Measurements from ENCODE around the gene DLX1. TPM values are rescaled to one million over a fixed set of nuclear protein-coding genes. Genes with fewer than 3 reads are reported as not detected.

The DLX1 gene
- total RNA-seq, 6 experiments from 2014 or later = 8.2 to 13.9 (median 9.2) TPM

Other genes starting within 250 kb of the DLX1 start
- gene SLC25A12, start 191.3 kb upstream of the DLX1 start, total RNA-seq (2021; fragmentation: NEBNext Ultra II Directional; extraction: Animal tissue kit (Norgen Biotek cat#: 25700)) = 10 to 100 TPM; 16.8 to 20.9 (median 19.4) TPM
- 10 to 100 TPM; 40.3 to 65.1 (median 61.3) TPM for gene HAT1, start 163.0 kb upstream of the DLX1 start, total RNA-seq (2021; fragmentation: NEBNext Ultra II Directional; extraction: Animal tissue kit (Norgen Biotek cat#: 25700))
- gene METAP1D, start 85.6 kb upstream of the DLX1 start, total RNA-seq (2021; fragmentation: NEBNext Ultra II Directional; extraction: Animal tissue kit (Norgen Biotek cat#: 25700)) = 1 to 10 TPM; 5.3 to 7.5 (median 6.2) TPM
- 10 to 100 TPM in 2 of 6 experiments, 1 to 10 TPM in 4; 8.8 to 12.6 (median 9.5) TPM for gene DLX2, start 17.4 kb downstream of the DLX1 start, total RNA-seq (2021; fragmentation: NEBNext Ultra II Directional; extraction: Animal tissue kit (Norgen Biotek cat#: 25700))